ENCODE measurements around the gene ATP2A2. TPM values are rescaled to one million over a fixed set of nuclear protein-coding genes. Genes with fewer than 3 reads are reported as not detected.
A peak's percentile ranks its signal among the peaks of the same experiment; 100 is the strongest.

ATP2A2 gene
- total RNA-seq, 1 donor from 2014 or later: 99.5 TPM

- DNase-seq (ENCODE audit: low spot score): peak; percentile 76
- H3K27ac ChIP-seq: no peak overlapping the region
- no peak overlapping the region for H3K4me3 Mint-ChIP-seq
Observed at GRCh38 chr12:110244829-110245228, 36.2 kb upstream of the ATP2A2 start.

GRCh38 chr12:110245369-110245772, 35.7 kb upstream of the ATP2A2 start:
- Mint-ChIP-seq H3K36me3 (peaks cover 34% of the 10 kb centered on the region), H3K27ac (no peak overlapping the region), H3K4me3 (no peak overlapping the region), H3K27me3 (ENCODE audit: insufficient read depth, low read depth) (peaks cover 8% of the 10 kb centered on the region), H3K9me3 (peaks cover 4% of the 10 kb centered on the region), H3K4me1 (peaks cover 32% of the 10 kb centered on the region)
- Histone ChIP-seq H3K9me3 (ENCODE audit: low read depth) (no peaks in the 10 kb centered on the region), H3F3A (ENCODE audit: low read depth) (peaks cover 15% of the 10 kb centered on the region), H4K20me1 (ENCODE audit: low read depth) (peaks cover 7% of the 10 kb centered on the region), H2AFZ (replicated peaks) (no peak overlapping the region), H3K27me3 (no peaks in the 10 kb centered on the region), H3K4me3 (no peak overlapping the region), H3K4me1 (peaks cover 24% of the 10 kb centered on the region), H3K36me3 (no peaks in the 10 kb centered on the region), H3K4me2 (peak overlapping the region; percentile 6), H3K79me2 (ENCODE audit: low read depth) (no peaks in the 10 kb centered on the region), H3K9ac (no peak overlapping the region), H3K27ac (no peak overlapping the region)
- peak; percentile 55 for DNase-seq (ENCODE audit: low spot score)
- TF ChIP-seq CTCF (IDR thresholded peaks at IDR 0.05) (peak; percentile 43), EZH2phosphoT487 (IDR thresholded peaks at IDR 0.05) (no peak)

More at GRCh38 chr12:110244829-110245228, 36.2 kb upstream of the ATP2A2 start:
- peaks cover 4% of the 10 kb centered on the region for H3K9me3 Mint-ChIP-seq
- Histone ChIP-seq H3K4me3 (no peak overlapping the region), H3K36me3 (no peaks in the 10 kb centered on the region), H3K9me3 (ENCODE audit: low read depth) (no peaks in the 10 kb centered on the region), H3K79me2 (ENCODE audit: low read depth) (no peaks in the 10 kb centered on the region), H2AFZ (replicated peaks) (no peak overlapping the region), H4K20me1 (ENCODE audit: low read depth) (peaks cover 2% of the 10 kb centered on the region), H3F3A (ENCODE audit: low read depth) (peaks cover 15% of the 10 kb centered on the region), H3K27me3 (no peaks in the 10 kb centered on the region), H3K4me2 (peak overlapping the region; percentile 27), H3K4me1 (peaks cover 24% of the 10 kb centered on the region), H3K9ac (no peak overlapping the region)
- H3K36me3 Mint-ChIP-seq: peaks cover 38% of the 10 kb centered on the region
- TF ChIP-seq EZH2phosphoT487 (IDR thresholded peaks at IDR 0.05) (no peak), CTCF (IDR thresholded peaks at IDR 0.05) (no peak), EZH2 (IDR thresholded peaks at IDR 0.05) (no peak)
- H3K4me1 Mint-ChIP-seq: peaks cover 28% of the 10 kb centered on the region
- no peak overlapping the region for H3K27ac Mint-ChIP-seq
- peaks cover 8% of the 10 kb centered on the region for H3K27me3 Mint-ChIP-seq (ENCODE audit: insufficient read depth, low read depth)

GRCh38 chr12:110246636-110247339, 34.3 kb upstream of the ATP2A2 start:
- H3K27ac Mint-ChIP-seq: no peak overlapping the region

More at GRCh38 chr12:110246636-110247339, 34.3 kb upstream of the ATP2A2 start:
- Histone ChIP-seq H3K4me3 (no peak overlapping the region), H3K4me2 (no peak overlapping the region), H4K20me1 (ENCODE audit: low read depth) (peaks cover 8% of the 10 kb centered on the region), H3K36me3 (no peaks in the 10 kb centered on the region), H3K9me3 (ENCODE audit: low read depth) (no peaks in the 10 kb centered on the region), H3K27me3 (no peaks in the 10 kb centered on the region), H3K79me2 (ENCODE audit: low read depth) (no peaks in the 10 kb centered on the region), H3K27ac (no peak overlapping the region), H2AFZ (replicated peaks) (no peak overlapping the region), H3K9ac (peak overlapping the region; percentile 10), H3K4me1 (peaks cover 24% of the 10 kb centered on the region), H3F3A (ENCODE audit: low read depth) (peaks cover 15% of the 10 kb centered on the region)
- Mint-ChIP-seq H3K36me3 (peaks cover 31% of the 10 kb centered on the region), H3K9me3 (peaks cover 4% of the 10 kb centered on the region), H3K4me3 (no peak overlapping the region), H3K4me1 (peaks cover 35% of the 10 kb centered on the region), H3K27me3 (ENCODE audit: insufficient read depth, low read depth) (peaks cover 8% of the 10 kb centered on the region)
- DNase-seq (ENCODE audit: low spot score): no peak
- TF ChIP-seq EZH2phosphoT487 (IDR thresholded peaks at IDR 0.05) (no peak), EZH2 (IDR thresholded peaks at IDR 0.05) (no peak), CTCF (IDR thresholded peaks at IDR 0.05) (no peak)

Measured in neural progenitor cell (in vitro differentiated cells).